GM12878 (cell line): Measurements from ENCODE around the gene LAS1L. TPM values are rescaled to one million over a fixed set of nuclear protein-coding genes. Genes with fewer than 3 reads are reported as not detected.

ENCODE experiments used
- ATAC-seq: fragments of 200-7000 bp; cut with Tn5 transposase; 3 replicates; pipeline ENCODE4 v1.9.1; 2020; ENCODE audit warnings: mild to moderate bottlenecking, moderate library complexity
- BruUV-seq: library from RNA; stranded (reverse); fragments of 400-500 nt; replicated peaks from 2 replicates; lab custom pipeline; 2021; lab: Mats Ljungman, UMichigan
- CTCF ChIA-PET: fragments of 300-600 bp; sonication (Branson Sonifier 250); formaldehyde crosslinking; extraction: SDS; loops from one replicate; lab custom pipeline; 2021; ENCODE audit warnings: inconsistent platforms; lab: Yijun Ruan, JAX
- POLR2A ChIA-PET: fragments of 350-600 bp; formaldehyde crosslinking; extraction: SDS; loops from one replicate; lab custom pipeline; 2021; ENCODE audit warnings: inconsistent platforms; lab: Charles Lee
- RAD21 ChIA-PET: fragments of 300-600 bp; sonication (Branson Sonifier 250); formaldehyde crosslinking; loops from one replicate; lab custom pipeline; 2023; ENCODE audit warnings: antibody characterized with exemption; ENCODE audit not compliant: unreplicated experiment; lab: Charles Lee
- SMC1A ChIA-PET: fragments of 300-600 bp; sonication (Branson Sonifier 250); formaldehyde crosslinking; loops from one replicate; lab custom pipeline; 2023; ENCODE audit not compliant: unreplicated experiment, uncharacterized antibody; lab: Charles Lee
- DNase-seq: peaks from one replicate; pipeline ENCODE4 v3.0.0-alpha.2; 2011; ENCODE audit warnings: low read depth, low spot score
- FAIRE-seq: peaks from 3 replicates; lab custom pipeline; 2011; peaks lifted over from hg19 to GRCh38; lab: Jason Lieb, UNC
- H2AFZ ChIP-seq: 2 replicates; pipeline ENCODE4 v1.6.0; 2011; ENCODE audit warnings: low read depth, low read length, control low read depth; ENCODE audit not compliant: control insufficient read depth
- H3K27ac ChIP-seq: 2 replicates; pipeline ENCODE4 v1.5.1; 2011; ENCODE audit warnings: control low read depth; ENCODE audit not compliant: control insufficient read depth, insufficient read depth
- H3K27me3 ChIP-seq, 2 experiments: replicated peaks in 1 of 2; 2 replicates each; pipeline versions ENCODE4 v1.6.0 to v1.6.1; 2011; ENCODE audit warnings: low read length in 1 of 2; ENCODE audit not compliant: control insufficient read depth in 2 of 2, insufficient read depth in 2 of 2
- H3K36me3 ChIP-seq, 2 experiments: 2 replicates each; pipeline ENCODE4 v1.5.1; 2011; ENCODE audit warnings: low read length in 1 of 2; ENCODE audit not compliant: control insufficient read depth in 2 of 2, insufficient read depth in 2 of 2
- H3K4me1 ChIP-seq: 2 replicates; pipeline ENCODE4 v1.6.1; 2011; ENCODE audit warnings: mild to moderate bottlenecking, low read length, moderate library complexity, mixed read lengths; ENCODE audit not compliant: control insufficient read depth, insufficient read depth
- H3K4me2 ChIP-seq: 2 replicates; pipeline ENCODE4 v1.6.0; 2011; ENCODE audit warnings: control low read depth; ENCODE audit not compliant: control insufficient read depth, insufficient read depth
- H3K4me3 ChIP-seq: fragments of 200-600 bp; sonication (generic); 2 replicates; pipeline ENCODE4 v1.5.1; 2016
- H3K79me2 ChIP-seq: 2 replicates; pipeline ENCODE4 v1.6.0; 2011; ENCODE audit warnings: low read length; ENCODE audit not compliant: control insufficient read depth, insufficient read depth
- H3K9ac ChIP-seq: 2 replicates; pipeline ENCODE4 v1.8.0; 2011; ENCODE audit warnings: low read length, control low read depth, mixed read lengths; ENCODE audit not compliant: control insufficient read depth, insufficient read depth
- H3K9me3 ChIP-seq: replicated peaks from 3 replicates; pipeline ENCODE4 v1.5.1; 2011; ENCODE audit warnings: mild to moderate bottlenecking, low read length; ENCODE audit not compliant: control insufficient read depth, insufficient read depth
- H4K20me1 ChIP-seq: 2 replicates; pipeline ENCODE4 v1.6.0; 2011; ENCODE audit not compliant: control insufficient read depth, insufficient read depth
- BCL11A ChIP-seq: IDR thresholded peaks from 2 replicates; pipeline ENCODE4 v1.6.1; 2011; ENCODE audit warnings: low read depth, low read length
- BCL3 ChIP-seq: IDR thresholded peaks from 2 replicates; pipeline ENCODE4 v1.6.1; 2011; ENCODE audit warnings: borderline replicate concordance, low read depth, mild to moderate bottlenecking, moderate library complexity, low read length; ENCODE audit not compliant: insufficient read depth, poor library complexity, severe bottlenecking
- BHLHE40 ChIP-seq, 2 experiments: fragments of 450-650 bp in 1 of 2; IDR thresholded peaks; 2 replicates each; pipeline ENCODE4 v1.6.1; 2011 to 2017; ENCODE audit warnings: low read depth in 2 of 2, borderline replicate concordance in 1 of 2, improper control_type of control experiment in 1 of 2, low read length in 1 of 2, mild to moderate bottlenecking in 1 of 2
- BRCA1 ChIP-seq: IDR thresholded peaks from 2 replicates; pipeline ENCODE4 v1.6.1; 2011; ENCODE audit warnings: low read depth, low read length, improper control_type of control experiment
- CHD4 ChIP-seq: fragments of 200-600 bp; sonication (generic); IDR thresholded peaks from 2 replicates; pipeline ENCODE4 v1.6.1; 2016; ENCODE audit warnings: mild to moderate bottlenecking
- EED ChIP-seq: sonication (generic); IDR thresholded peaks from 2 replicates; pipeline ENCODE4 v1.6.1; 2016; ENCODE audit warnings: antibody characterized with exemption, low read depth
- FOXK2 ChIP-seq: fragments of 450-650 bp; IDR thresholded peaks from 2 replicates; pipeline ENCODE4 v1.6.1; 2017; ENCODE audit warnings: mild to moderate bottlenecking, moderate library complexity
- JUND ChIP-seq: IDR thresholded peaks from 2 replicates; pipeline ENCODE4 v1.6.1; 2012; ENCODE audit warnings: low read depth, mild to moderate bottlenecking, low read length, improper control_type of control experiment, moderate library complexity
- MEF2B ChIP-seq: fragments of 450-650 bp; IDR thresholded peaks from 2 replicates; pipeline ENCODE4 v1.6.1; 2018; ENCODE audit warnings: mild to moderate bottlenecking, moderate library complexity; ENCODE audit not compliant: partially characterized antibody, poor library complexity, severe bottlenecking
- NFXL1 ChIP-seq: fragments of 450-650 bp; IDR thresholded peaks from 2 replicates; pipeline ENCODE4 v1.6.1; 2017; ENCODE audit warnings: antibody characterized with exemption, mild to moderate bottlenecking, borderline replicate concordance
- REST ChIP-seq: IDR thresholded peaks from 2 replicates; pipeline ENCODE4 v1.6.1; 2012; ENCODE audit warnings: mild to moderate bottlenecking, low read depth, low read length
- RFX5 ChIP-seq: IDR thresholded peaks from 2 replicates; pipeline ENCODE4 v1.6.1; 2011; ENCODE audit warnings: low read depth, low read length, improper control_type of control experiment
- SREBF1 ChIP-seq: IDR thresholded peaks from 2 replicates; pipeline ENCODE4 v1.6.1; 2012; ENCODE audit warnings: mild to moderate bottlenecking, low read length
- WGBS: methylation state at CpG from one replicate; pipeline ENCODE4 v1.1.6; 2016; ENCODE audit warnings: low lambda C conversion rate; ENCODE audit not compliant: insufficient replicate concordance, insufficient coverage; ENCODE audit errors: missing lambda C conversion rate; 5-methylcytosine and 5-hydroxymethylcytosine counted together
- in situ Hi-C: fragments of 300-500 bp; cut with MboI; formaldehyde crosslinking; loops from 9 replicates; pipeline ENCODE4 v1.14.3; 2018; ENCODE audit warnings: mixed read lengths
- intact Hi-C: fragments of 100-400 bp; cut with micrococcal nuclease; formaldehyde crosslinking; loops from one replicate; pipeline ENCODE4 v1.14.2; 2022; ENCODE audit not compliant: unreplicated experiment
- polyA plus RNA-seq, 11 experiments: library from polyadenylated mRNA; depleted of rRNA in 4 of 11; unstranded in 6 of 11; stranded (reverse) in 5 of 11; fragments of >200 nt; fragmentation: Nextera tagmentation in 4 of 11; fragmentation: Illumina TruSeq in 1 of 11; extraction: Ambion mirVana in 4 of 11; extraction: Trizol in 1 of 11; gene quantifications; 1 replicate in 1 of 11; 2 replicates in 10 of 11; pipeline versions ENCODE4 v1.2.1 to v1.2.3, GENCODE V29; 2011 to 2016; ENCODE audit warnings: inconsistent platforms in 2 of 11, missing spikeins in 2 of 11, low read depth in 1 of 11
- total RNA-seq, 4 experiments: library from RNA; depleted of rRNA in 3 of 4; stranded (reverse); fragments of >200 nt in 3 of 4; fragmentation: Illumina TruSeq in 1 of 4; extraction: Trizol in 1 of 4; gene quantifications; 2 replicates each; pipeline versions ENCODE4 v1.2.1 to v1.2.3, GENCODE V29; 2013 to 2021

Gene LAS1L
- total and polyA plus RNA-seq, 10 of the 15 experiments (the other 5 are each of a cell fraction or from before 2014, with no cell fraction given) = 27.4 to 100 (median 56.4) TPM

GRCh38 chrX:65491620-65492019 lies 43.0 kb downstream of the LAS1L start:
- Histone ChIP-seq H3K4me3 (no peak overlapping the region), H3K27me3 (no peaks in the 10 kb centered on the region), H4K20me1 (no peaks in the 10 kb centered on the region), H3K4me2 (no peak overlapping the region), H3K9me3 (no peaks in the 10 kb centered on the region), H2AFZ (no peak overlapping the region), H3K79me2 (no peaks in the 10 kb centered on the region), H3K4me1 (no peaks in the 10 kb centered on the region), H3K36me3 (no peaks in the 10 kb centered on the region), H3K9ac (no peak overlapping the region), H3K27ac (no peak overlapping the region)
- TF ChIP-seq CHD4 = no peak
- TF ChIP-seq JUND = no peak
- no peak for TF ChIP-seq FOXK2
- TF ChIP-seq EED = no peak
- TF ChIP-seq MEF2B = no peak
- no peak for TF ChIP-seq BRCA1
- TF ChIP-seq NFXL1 = no peak
- no peak for TF ChIP-seq BCL3
- no peak for TF ChIP-seq REST
- no peak for TF ChIP-seq BHLHE40 (IDR thresholded peaks at IDR 0.05; ENCODE audit: borderline replicate concordance in 1 of 2, low read depth in 2 of 2, low read length in 1 of 2)
- TF ChIP-seq SREBF1 = no peak
- no peak for TF ChIP-seq RFX5
- TF ChIP-seq BCL11A = no peak
- WGBS = 42% methylated on average over 3 of the region's 3 CpGs
- FAIRE-seq (no peak), DNase-seq (no peak), ATAC-seq (no peak)
- intact Hi-C loops (no loop called here), in situ Hi-C loops (no loop called here)
- ChIA-PET SMC1A (no interaction called here), RAD21 (no interaction called here), CTCF (no interaction called here), POLR2A (no interaction called here)
- BruUV-seq = no TSS peak
